Muscle layer of colon (tissue), 2 donors: Measurements from ENCODE around the gene MSMO1.

Experiments used
- H3K27ac ChIP-seq: one replicate; pipeline ENCODE4 v1.7.0; 2013; ENCODE audit warnings: low read depth, mild to moderate bottlenecking, low read length, moderate library complexity
- H3K27me3 ChIP-seq, 2 donors: one replicate each; pipeline ENCODE4 v1.7.0; 2013; ENCODE audit warnings: low read length in 2 of 2, mild to moderate bottlenecking in 2 of 2; ENCODE audit not compliant: insufficient read depth in 2 of 2, control insufficient read depth in 1 of 2
- H3K36me3 ChIP-seq: one replicate; pipeline ENCODE4 v1.7.0; 2013; ENCODE audit warnings: mild to moderate bottlenecking, low read length; ENCODE audit not compliant: insufficient read depth
- H3K4me1 ChIP-seq: one replicate; pipeline ENCODE4 v1.7.0; 2013; ENCODE audit warnings: mild to moderate bottlenecking, low read length; ENCODE audit not compliant: insufficient read depth
- H3K4me3 ChIP-seq, 2 donors: one replicate each; pipeline ENCODE4 v1.7.0; 2013; ENCODE audit warnings: low read length in 2 of 2, low read depth in 1 of 2, mild to moderate bottlenecking in 1 of 2, moderate library complexity in 1 of 2
- H3K9ac ChIP-seq: one replicate; pipeline ENCODE4 v1.7.0; 2013; ENCODE audit warnings: low read length
- H3K9me3 ChIP-seq: one replicate; pipeline ENCODE4 v1.7.0; 2013; ENCODE audit warnings: mild to moderate bottlenecking, low read length
- donor health status: abdominal sarcoma.
- donor health status: Adenocarcinoma of cecum.

The MSMO1 gene

GRCh38 chr4:165367040-165367439, 39.6 kb downstream of the MSMO1 start:
- Histone ChIP-seq H3K27me3 (no peaks in the 10 kb centered on the region), H3K9me3 (no peaks in the 10 kb centered on the region), H3K27ac (no peak overlapping the region), H3K4me3 (no peak overlapping the region), H3K4me1 (no peaks in the 10 kb centered on the region), H3K9ac (no peak overlapping the region), H3K36me3 (no peaks in the 10 kb centered on the region)

GRCh38 chr4:165368114-165368513, 40.6 kb downstream of the MSMO1 start:
- H3K9me3 ChIP-seq, result no peaks in the 10 kb centered on the region
- no peaks in the 10 kb centered on the region for H3K36me3 ChIP-seq
- H3K4me1 ChIP-seq, result no peaks in the 10 kb centered on the region
- H3K27ac ChIP-seq, result no peak overlapping the region
- no peaks in the 10 kb centered on the region for H3K27me3 ChIP-seq
- H3K9ac ChIP-seq, result no peak overlapping the region
- no peak overlapping the region for H3K4me3 ChIP-seq

GRCh38 chr4:165368567-165368966, 41.1 kb downstream of the MSMO1 start:
- H3K36me3 ChIP-seq, result no peaks in the 10 kb centered on the region
- no peak overlapping the region for H3K4me3 ChIP-seq
- H3K9me3 ChIP-seq, result no peaks in the 10 kb centered on the region
- H3K27ac ChIP-seq, result no peak overlapping the region
- H3K4me1 ChIP-seq, result no peaks in the 10 kb centered on the region
- H3K9ac ChIP-seq, result no peak overlapping the region
- no peaks in the 10 kb centered on the region for H3K27me3 ChIP-seq

DNA sequence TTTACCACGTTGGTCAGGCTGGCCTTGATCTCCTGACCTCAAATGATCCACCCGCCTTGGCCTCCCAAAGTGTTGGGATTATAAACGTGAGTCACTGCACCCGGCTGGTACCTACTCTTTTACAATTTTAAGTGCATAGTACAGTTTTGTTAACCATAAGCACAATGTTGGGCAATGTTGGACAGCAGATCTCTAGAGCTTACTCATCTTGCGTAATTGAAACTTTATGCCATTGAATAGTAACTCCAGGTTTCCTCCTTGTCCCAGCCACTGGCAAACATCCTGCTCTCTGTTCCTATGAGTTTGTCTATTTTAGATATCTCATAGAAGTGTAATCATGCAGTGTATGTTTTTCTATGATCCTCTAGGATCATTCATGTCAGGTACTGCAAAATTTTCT, 42.1 kb downstream of the MSMO1 start:
- Histone ChIP-seq H3K9me3 (no peaks in the 10 kb centered on the region), H3K4me3 (no peak overlapping the region), H3K4me1 (no peaks in the 10 kb centered on the region), H3K27ac (no peak overlapping the region), H3K27me3 (no peaks in the 10 kb centered on the region), H3K36me3 (no peaks in the 10 kb centered on the region), H3K9ac (no peak overlapping the region)

DNA sequence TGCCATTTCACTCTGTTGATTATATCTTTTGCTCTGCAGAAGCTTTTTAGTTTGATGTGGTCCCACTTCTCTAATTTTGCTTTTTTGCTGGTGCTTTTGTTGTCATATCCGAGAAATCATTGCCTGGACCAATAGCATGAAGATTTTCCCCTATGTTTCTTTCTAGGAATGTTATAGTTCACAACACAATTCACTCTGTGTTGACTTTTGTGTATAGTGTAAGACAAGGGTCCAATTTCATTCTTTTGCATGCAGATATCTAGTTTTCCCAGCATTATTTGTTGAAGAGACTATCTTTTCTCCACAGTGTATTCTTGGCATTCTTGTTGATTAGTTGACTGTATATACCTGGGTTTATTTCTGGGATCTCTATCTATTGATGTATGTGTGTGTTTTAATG, 43.1 kb downstream of the MSMO1 start:
- Histone ChIP-seq H3K9ac (no peak overlapping the region), H3K4me3 (no peak overlapping the region), H3K4me1 (no peaks in the 10 kb centered on the region), H3K27ac (no peak overlapping the region), H3K9me3 (no peaks in the 10 kb centered on the region), H3K27me3 (no peaks in the 10 kb centered on the region), H3K36me3 (no peaks in the 10 kb centered on the region)

GRCh38 chr4:165375465-165375864, 48.0 kb downstream of the MSMO1 start:
- Histone ChIP-seq H3K4me3 (no peak overlapping the region), H3K9me3 (no peaks in the 10 kb centered on the region), H3K27ac (no peak overlapping the region), H3K4me1 (peaks cover 9% of the 10 kb centered on the region), H3K27me3 (no peaks in the 10 kb centered on the region), H3K9ac (no peak overlapping the region), H3K36me3 (no peaks in the 10 kb centered on the region)

DNA sequence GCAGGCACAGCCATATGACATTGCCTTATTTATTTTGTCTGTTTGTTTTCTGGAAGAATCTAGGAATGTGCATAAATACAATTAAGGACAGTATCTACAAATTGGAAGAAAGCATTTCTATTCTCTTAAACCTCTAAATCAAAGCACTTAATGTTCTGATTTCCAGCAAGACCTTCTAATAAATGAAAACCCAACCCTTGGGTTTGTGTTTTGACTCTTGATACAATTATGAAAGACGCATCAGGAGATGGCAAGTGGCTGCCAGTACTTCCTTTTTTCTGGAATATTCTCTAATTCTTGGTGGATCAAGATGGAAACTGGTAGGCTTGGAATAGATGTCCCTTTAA, 50.9 kb downstream of the MSMO1 start:
- Histone ChIP-seq H3K9me3 (no peaks in the 10 kb centered on the region), H3K27ac (peak overlapping the region; percentile 27), H3K4me1 (peaks cover 9% of the 10 kb centered on the region), H3K9ac (peak overlapping the region; percentile 42), H3K4me3 (peak overlapping the region; percentile 50 to 72), H3K27me3 (no peaks in the 10 kb centered on the region), H3K36me3 (no peaks in the 10 kb centered on the region)

- H3K4me3 ChIP-seq, result peak within 1 kb of the TSS; percentile 50 to 72
- H3K9me3 ChIP-seq, result no peaks in the 10 kb centered on the region
- no peaks in the 10 kb centered on the region for H3K36me3 ChIP-seq
- peaks cover 9% of the 10 kb centered on the region for H3K4me1 ChIP-seq
- H3K9ac ChIP-seq, result peak within 1 kb of the TSS; percentile 42
- no peaks in the 10 kb centered on the region for H3K27me3 ChIP-seq
- H3K27ac ChIP-seq, result peak within 1 kb of the TSS; percentile 27
These were observed 51.5 kb downstream of the MSMO1 start, which contains the start of gene CPE for GRCh38 chr4:165378745-165379677. Gene CPE (plus strand): TSS chr4:165379008. CDS start chr4:165379222, 214 bp downstream.

- Histone ChIP-seq H3K27ac (no peak overlapping the region), H3K4me3 (peak overlapping the region in 1 of 2 donors; percentile 72), H3K36me3 (no peaks in the 10 kb centered on the region), H3K4me1 (peaks cover 9% of the 10 kb centered on the region), H3K27me3 (no peaks in the 10 kb centered on the region), H3K9me3 (no peaks in the 10 kb centered on the region), H3K9ac (no peak overlapping the region)
These were observed 52.2 kb downstream of the MSMO1 start for GRCh38 chr4:165379678-165380064.

GRCh38 chr4:165380805-165381204, 53.3 kb downstream of the MSMO1 start:
- Histone ChIP-seq H3K36me3 (no peaks in the 10 kb centered on the region), H3K4me3 (no peak overlapping the region), H3K4me1 (peaks cover 9% of the 10 kb centered on the region), H3K9me3 (no peaks in the 10 kb centered on the region), H3K9ac (no peak overlapping the region), H3K27ac (no peak overlapping the region), H3K27me3 (no peaks in the 10 kb centered on the region)

- Histone ChIP-seq H3K27me3 (no peaks in the 10 kb centered on the region), H3K4me3 (no peak overlapping the region), H3K9ac (no peak overlapping the region), H3K27ac (no peak overlapping the region), H3K4me1 (peaks cover 9% of the 10 kb centered on the region), H3K9me3 (no peaks in the 10 kb centered on the region), H3K36me3 (no peaks in the 10 kb centered on the region)
These were observed 54.4 kb downstream of the MSMO1 start for GRCh38 chr4:165381821-165382373.

DNA sequence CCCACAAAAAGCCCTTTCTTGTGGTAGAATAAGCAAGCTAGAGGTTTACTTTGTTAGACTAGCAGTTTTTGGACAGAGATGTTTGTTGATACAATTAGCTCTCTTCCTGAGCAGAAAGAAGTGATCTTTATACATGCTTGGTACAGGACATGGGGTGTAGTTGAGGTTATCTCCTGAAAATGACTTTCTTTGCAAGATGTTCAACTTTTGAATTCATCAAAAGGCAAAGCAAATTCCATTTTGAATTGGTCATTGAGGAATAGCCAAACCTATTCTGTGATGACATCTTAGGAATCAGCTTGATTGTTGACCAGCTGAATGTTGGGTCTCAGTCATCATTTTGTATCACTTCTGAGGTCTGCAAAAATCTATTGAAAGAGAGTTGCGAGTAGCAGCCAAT, 55.2 kb downstream of the MSMO1 start:
- no peak overlapping the region for H3K9ac ChIP-seq
- H3K27me3 ChIP-seq, result no peaks in the 10 kb centered on the region
- H3K4me1 ChIP-seq, result peaks cover 9% of the 10 kb centered on the region
- no peaks in the 10 kb centered on the region for H3K36me3 ChIP-seq
- no peak overlapping the region for H3K27ac ChIP-seq
- no peak overlapping the region for H3K4me3 ChIP-seq
- no peaks in the 10 kb centered on the region for H3K9me3 ChIP-seq
